Left ventricle myocardium inferior (tissue), 1 donor: ENCODE measurements around the gene ERCC4. TPM values are rescaled to one million over a fixed set of nuclear protein-coding genes. Genes with fewer than 3 reads are reported as not detected.
A peak's percentile ranks its signal among the peaks of the same experiment; 100 is the strongest.

Source experiments
- DNase-seq: peaks from one replicate; pipeline ENCODE4 v3.0.0-alpha.2; 2020
- H3K27ac ChIP-seq: fragments of 200-600 bp; replicated peaks from 2 replicates; pipeline ENCODE4 v1.8.0; 2021
- H3K27me3 ChIP-seq: fragments of 200-600 bp; 2 replicates; pipeline ENCODE4 v1.8.0; 2021; ENCODE audit warnings: low read depth
- H3K36me3 ChIP-seq: fragments of 200-600 bp; 2 replicates; pipeline ENCODE4 v1.8.0; 2021
- H3K4me1 ChIP-seq: fragments of 200-600 bp; 2 replicates; pipeline ENCODE4 v1.8.0; 2021
- H3K4me3 ChIP-seq: fragments of 200-600 bp; 2 replicates; pipeline ENCODE4 v1.8.0; 2021; ENCODE audit warnings: mild to moderate bottlenecking, moderate library complexity
- H3K9me3 ChIP-seq: fragments of 200-600 bp; replicated peaks from 2 replicates; pipeline ENCODE4 v1.8.0; 2021
- CTCF ChIP-seq: fragments of 200-600 bp; IDR thresholded peaks from 2 replicates; pipeline ENCODE4 v1.8.0; 2021; ENCODE audit warnings: antibody characterized with exemption, mild to moderate bottlenecking, borderline replicate concordance
- intact Hi-C: fragments of 100-400 bp; cut with micrococcal nuclease; formaldehyde crosslinking; loops from one replicate; pipeline ENCODE4 v1.11.0; 2022
- total RNA-seq: library from RNA; stranded (reverse); fragmentation: NEBNext Ultra II Directional; extraction: Animal tissue kit (Norgen Biotek cat#: 25700); gene quantifications from one replicate; pipeline ENCODE4 v1.2.1, GENCODE V29; 2021
- donor health status: DM: no; HTN: yes; CAD: no; lungs with severe emphysema.

The ERCC4 gene
- total RNA-seq, 1 donor from 2014 or later, result 8.2 TPM

- TF ChIP-seq CTCF, result no peak
- Histone ChIP-seq H3K36me3 (peaks cover 43% of the 10 kb centered on the region), H3K4me3 (no peak overlapping the region), H3K9me3 (no peaks in the 10 kb centered on the region), H3K4me1 (peaks cover 5% of the 10 kb centered on the region), H3K27ac (no peak overlapping the region), H3K27me3 (no peaks in the 10 kb centered on the region)
- no peak for DNase-seq
- intact Hi-C loops, result loop anchor here (10.0 kb wide), 2 partner anchors 316 to 606 kb away; no protein-coding TSS in a partner anchor
Observed at GRCh38 chr16:13928646-13929045, 8.7 kb downstream of the ERCC4 start.

DNA sequence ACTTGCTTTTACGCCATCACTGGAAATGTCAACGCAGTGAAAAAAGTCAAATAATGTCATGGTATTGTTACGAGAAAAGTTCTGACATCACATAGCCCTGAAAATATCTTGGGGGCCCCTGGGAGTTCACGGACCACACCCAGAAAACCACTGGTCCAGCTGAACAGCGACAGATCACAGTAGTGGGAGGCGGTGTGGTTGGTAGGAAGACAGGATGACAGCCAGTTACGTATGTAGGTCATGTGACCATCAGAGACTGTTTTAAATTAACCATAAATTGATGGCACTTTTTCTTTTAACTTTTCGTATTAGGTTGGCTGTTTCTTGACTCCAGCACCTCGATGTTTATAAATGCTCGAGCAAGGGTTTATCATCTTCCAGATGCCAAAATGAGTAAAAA is 11.9 kb downstream of the ERCC4 start:
- Histone ChIP-seq H3K27me3 (no peaks in the 10 kb centered on the region), H3K9me3 (no peaks in the 10 kb centered on the region), H3K36me3 (peaks cover 52% of the 10 kb centered on the region), H3K27ac (no peak overlapping the region), H3K4me3 (no peak overlapping the region), H3K4me1 (peaks cover 5% of the 10 kb centered on the region)
- no peak for TF ChIP-seq CTCF
- intact Hi-C loops, result loop anchor here (10.0 kb wide), 1 partner anchor 253 kb away; no protein-coding TSS in a partner anchor
- no peak for DNase-seq

DNA sequence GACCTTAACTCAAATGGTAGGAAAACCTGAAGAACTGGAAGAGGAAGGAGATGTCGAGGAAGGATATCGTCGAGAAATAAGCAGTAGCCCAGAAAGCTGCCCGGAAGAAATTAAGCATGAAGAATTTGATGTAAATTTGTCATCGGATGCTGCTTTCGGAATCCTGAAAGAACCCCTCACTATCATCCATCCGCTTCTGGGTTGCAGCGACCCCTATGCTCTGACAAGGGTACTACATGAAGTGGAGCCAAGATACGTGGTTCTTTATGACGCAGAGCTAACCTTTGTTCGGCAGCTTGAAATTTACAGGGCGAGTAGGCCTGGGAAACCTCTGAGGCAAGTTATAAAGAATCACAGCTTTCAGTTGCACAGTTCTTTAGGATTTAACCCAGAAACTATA is 15.5 kb downstream of the ERCC4 start:
- intact Hi-C loops, result loop anchor here (10.0 kb wide), 1 partner anchor 249 kb away; no protein-coding TSS in a partner anchor
- Histone ChIP-seq H3K27me3 (no peaks in the 10 kb centered on the region), H3K36me3 (peaks cover 56% of the 10 kb centered on the region), H3K9me3 (no peaks in the 10 kb centered on the region), H3K4me1 (peaks cover 20% of the 10 kb centered on the region), H3K27ac (no peak overlapping the region), H3K4me3 (no peak overlapping the region)
- DNase-seq, result no peak
- TF ChIP-seq CTCF, result peak; percentile 50

DNA sequence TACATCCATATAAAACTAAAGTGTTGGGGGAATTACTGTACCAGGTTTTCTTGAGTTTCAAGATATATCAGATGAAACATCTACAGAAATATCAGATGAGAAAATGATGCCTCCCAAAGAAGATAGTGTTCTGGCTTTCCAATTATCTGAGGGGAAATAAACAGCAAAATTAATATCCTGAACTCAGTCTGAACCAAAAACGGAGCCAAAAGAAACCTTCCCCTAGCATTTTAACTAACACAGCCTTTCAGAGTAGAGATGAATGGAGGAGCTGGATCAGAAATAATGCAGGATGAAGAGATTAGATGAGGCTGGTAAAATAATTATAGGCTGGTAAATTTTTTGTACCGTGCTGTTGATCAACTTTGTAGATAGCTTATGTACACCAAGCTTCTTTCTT is 16.2 kb downstream of the ERCC4 start:
- Histone ChIP-seq H3K27ac (peak overlapping the region; percentile 24), H3K4me1 (peaks cover 20% of the 10 kb centered on the region), H3K9me3 (no peaks in the 10 kb centered on the region), H3K4me3 (no peak overlapping the region), H3K27me3 (no peaks in the 10 kb centered on the region), H3K36me3 (peaks cover 50% of the 10 kb centered on the region)
- intact Hi-C loops, result loop anchor here (10.0 kb wide), 1 partner anchor 249 kb away; no protein-coding TSS in a partner anchor
- TF ChIP-seq CTCF, result no peak
- DNase-seq, result no peak

GRCh38 chr16:13936596-13937081 is 16.7 kb downstream of the ERCC4 start:
- no peak for DNase-seq
- H3K36me3 ChIP-seq, result peaks cover 45% of the 10 kb centered on the region
- no peak overlapping the region for H3K4me3 ChIP-seq

More at GRCh38 chr16:13936596-13937081, 16.7 kb downstream of the ERCC4 start:
- TF ChIP-seq CTCF, result no peak
- Histone ChIP-seq H3K4me1 (peaks cover 20% of the 10 kb centered on the region), H3K9me3 (no peaks in the 10 kb centered on the region), H3K27me3 (no peaks in the 10 kb centered on the region), H3K27ac (peak overlapping the region; percentile 24)
- intact Hi-C loops, result loop anchor here (10.0 kb wide), 1 partner anchor 248 kb away; no protein-coding TSS in a partner anchor
